Measurements from ENCODE around the gene TUSC2. TPM values are rescaled to one million over a fixed set of nuclear protein-coding genes. Genes with fewer than 3 reads are reported as not detected.

The TUSC2 gene
- total and polyA plus RNA-seq, 2 of the 13 experiments (the other 11 are each of a cell fraction or from before 2014, with no cell fraction given) = 36.7 to 39.1 TPM

DNA sequence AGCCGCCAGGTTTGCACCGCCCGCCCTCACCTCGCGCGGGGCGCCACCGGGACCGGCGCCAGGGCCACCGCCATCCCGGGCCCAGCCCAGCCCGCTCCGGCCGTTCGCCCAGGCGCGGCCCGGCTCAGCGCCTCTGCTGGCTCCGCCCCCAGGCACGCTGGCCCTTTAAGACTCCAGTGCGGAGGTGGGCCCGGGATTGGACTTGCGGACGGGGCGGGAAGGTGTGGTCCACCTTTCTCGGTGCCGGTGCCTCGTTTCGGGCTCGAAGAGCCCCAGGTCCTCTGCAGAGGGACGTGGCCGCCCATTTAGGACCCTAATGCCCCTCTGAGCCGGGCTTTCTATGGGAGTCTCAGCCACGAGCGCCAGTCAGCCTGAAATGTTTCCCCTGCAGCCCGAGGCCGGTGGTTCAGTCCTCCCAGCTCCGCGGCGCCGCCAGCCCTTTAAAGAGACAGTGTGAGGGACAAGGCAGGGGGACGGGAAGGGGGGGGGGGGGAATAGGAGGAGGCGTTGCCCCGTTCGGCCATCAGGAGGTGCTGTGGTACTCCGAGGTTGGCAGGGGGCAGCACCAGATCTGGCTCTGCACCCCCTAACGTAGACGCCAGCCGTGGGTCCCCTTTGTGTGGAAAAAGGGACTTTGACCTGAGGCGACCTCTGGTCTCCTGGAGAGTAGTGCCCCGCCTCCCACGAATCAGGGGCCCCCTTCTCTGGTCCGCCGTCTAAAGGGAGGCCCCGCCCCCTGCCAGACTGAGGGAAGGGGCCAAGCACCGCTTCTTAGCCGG is 6.5 kb downstream of the TUSC2 start (continued):
- TF ChIP-seq PHF5A (CRISPR knock-in tag; IDR thresholded peaks at IDR 0.05; ENCODE audit: low read depth, unreplicated experiment) = peak; percentile 15
- peak; percentile 46; the same call in 1 of the 2 replicates for TF ChIP-seq THAP9 (CRISPR knock-in tag; IDR thresholded peaks at IDR 0.05; ENCODE audit: borderline replicate concordance)
- 0 out of 2 replicates have a peak, but pooled peaks have one; percentile 9 for TF ChIP-seq RFXANK (CRISPR knock-in tag; IDR thresholded peaks at IDR 0.05)
- no peak; the same call in 1 of the 2 replicates for TF ChIP-seq ZGPAT (CRISPR knock-in tag; IDR thresholded peaks at IDR 0.05)
- TF ChIP-seq TRIM24 (CRISPR knock-in tag; IDR thresholded peaks at IDR 0.05) = no peak
- TF ChIP-seq ZNF260 (CRISPR knock-in tag; IDR thresholded peaks at IDR 0.05; ENCODE audit: borderline replicate concordance, low read depth) = no peak
- TF ChIP-seq ZFY (CRISPR knock-in tag; IDR thresholded peaks at IDR 0.05) = peak; percentile 86
- TF ChIP-seq RCOR2 (CRISPR knock-in tag; IDR thresholded peaks at IDR 0.05) = no peak
- TF ChIP-seq SETDB1 (CRISPR knock-in tag; IDR thresholded peaks at IDR 0.05; ENCODE audit: borderline replicate concordance) = no peak
- no peak for TF ChIP-seq ZNF543 (CRISPR knock-in tag; IDR thresholded peaks at IDR 0.05)
- TF ChIP-seq SYNCRIP (IDR thresholded peaks at IDR 0.05; ENCODE audit: insufficient read depth, low read depth, low read length) = no peak
- TF ChIP-seq ZSCAN30 (CRISPR knock-in tag; IDR thresholded peaks at IDR 0.05) = no peak
- no peak for TF ChIP-seq SATB2 (CRISPR knock-in tag; IDR thresholded peaks at IDR 0.05)
- peak; percentile 92 for TF ChIP-seq DR1 (CRISPR knock-in tag; IDR thresholded peaks at IDR 0.05)
- TF ChIP-seq ZBTB25 (CRISPR knock-in tag; IDR thresholded peaks at IDR 0.05) = no peak
- no peak for TF ChIP-seq ZNF883 (CRISPR knock-in tag; IDR thresholded peaks at IDR 0.05; ENCODE audit: not compliant biosample characterization)
- peak; percentile 48; the same call in 1 of the 2 replicates for TF ChIP-seq CREM (IDR thresholded peaks at IDR 0.05)
- no peak for TF ChIP-seq CREM (CRISPR knock-in tag; IDR thresholded peaks at IDR 0.05)
- peak; percentile 67; the same call in 1 of the 2 replicates for TF ChIP-seq HIC2 (CRISPR knock-in tag; IDR thresholded peaks at IDR 0.05; ENCODE audit: low read depth)
- peak; percentile 50 for TF ChIP-seq ZEB1 (IDR thresholded peaks at IDR 0.05; ENCODE audit: insufficient replicate concordance, low read depth)
- 0 out of 2 replicates have a peak, but pooled peaks have one; percentile 26 for TF ChIP-seq ZNF124 (CRISPR knock-in tag; IDR thresholded peaks at IDR 0.05)
- TF ChIP-seq MIER2 (CRISPR knock-in tag; IDR thresholded peaks at IDR 0.05) = no peak

All from HepG2 (cell line).